Stimulated activated CD4-positive, alpha-beta T cell treated with anti-CD3 and anti-CD28 coated beads, TNF-alpha, amount 100 ng/mL, for 48 hours (primary cell): ENCODE measurements around the gene MAP1LC3A.
"Not testable (repeated sequence)": the region's sequence is repeated elsewhere in the genome, so short reads cannot be mapped to it uniquely, and the experiment has no call there.

Experiments used
- DNase-seq, 3 donors: peaks; one replicate each; pipeline ENCODE4 v3.0.0-alpha.2; 2020; ENCODE audit warnings: low read depth in 3 of 3

MAP1LC3A gene

GRCh38 chr20:34558320-34559218 is at the start of gene MAP1LC3A:
TSS of gene MAP1LC3A (plus strand) at chr20:34558718. CDS start at chr20:34558869, 151 bp downstream.
- DNase-seq: peak; percentile 84 to 90 (median 88)

DNA sequence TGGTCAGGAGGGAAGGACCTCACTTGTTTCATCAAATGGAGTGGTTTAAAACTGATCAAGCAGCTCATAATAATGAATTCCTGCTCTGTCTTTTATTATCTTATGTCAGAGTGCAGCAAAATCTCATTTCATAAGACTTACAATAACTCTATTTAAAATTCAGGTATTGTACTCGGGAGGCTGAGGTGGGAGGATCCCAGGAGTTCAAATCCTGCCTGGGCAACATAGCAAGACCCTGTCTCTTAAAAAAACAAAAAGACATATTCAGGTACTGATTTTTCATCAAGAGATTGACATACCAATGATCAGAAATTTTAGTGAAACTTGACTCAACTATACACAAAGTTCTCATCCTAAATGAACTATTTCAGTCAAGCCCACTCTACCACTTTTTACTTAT is 47.9 kb upstream of the MAP1LC3A start:
- no peak for DNase-seq

DNA sequence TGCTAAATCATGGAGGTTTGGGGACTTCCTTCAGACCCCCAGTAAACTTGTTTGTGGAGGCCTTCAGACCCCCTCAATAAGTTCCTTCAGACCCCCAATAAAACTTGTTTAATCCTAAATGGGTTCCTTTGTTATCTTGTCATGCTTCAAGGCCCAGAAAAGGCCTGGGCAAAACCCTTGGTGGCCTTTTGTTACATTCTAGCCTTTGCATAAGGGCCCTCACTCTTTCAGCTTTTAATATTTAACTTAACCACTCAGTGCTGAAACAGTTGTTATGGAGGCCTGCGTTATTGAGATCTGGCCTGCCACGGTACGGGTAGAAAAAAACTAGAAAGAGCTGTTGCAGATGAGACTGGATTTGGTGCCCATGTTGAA is 46.6 kb upstream of the MAP1LC3A start:
- no peak for DNase-seq

GRCh38 chr20:34512266-34512954 is 46.1 kb upstream of the MAP1LC3A start:
- DNase-seq: no peak

DNA sequence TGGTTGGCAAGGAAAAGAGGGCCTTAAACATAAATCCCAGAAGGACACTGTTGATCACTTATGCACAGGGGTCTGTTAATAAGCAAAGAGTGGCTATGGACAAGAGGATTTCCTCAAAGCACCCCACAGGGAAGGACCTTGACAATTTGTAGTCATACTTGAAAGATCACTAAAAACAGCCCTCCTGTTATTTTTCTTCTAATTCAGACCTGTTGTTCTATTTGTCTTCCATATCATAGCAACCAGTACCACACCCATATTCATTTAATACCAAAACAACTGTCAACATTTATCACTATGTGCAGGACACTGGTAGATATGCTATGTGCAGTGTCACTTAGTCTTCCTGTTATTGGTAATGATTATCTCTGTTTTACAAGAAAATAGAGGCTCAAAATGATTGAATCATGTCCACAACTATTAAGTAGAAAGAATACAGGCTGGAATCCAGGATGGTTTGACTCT is 45.5 kb upstream of the MAP1LC3A start:
- DNase-seq: no peak

DNA sequence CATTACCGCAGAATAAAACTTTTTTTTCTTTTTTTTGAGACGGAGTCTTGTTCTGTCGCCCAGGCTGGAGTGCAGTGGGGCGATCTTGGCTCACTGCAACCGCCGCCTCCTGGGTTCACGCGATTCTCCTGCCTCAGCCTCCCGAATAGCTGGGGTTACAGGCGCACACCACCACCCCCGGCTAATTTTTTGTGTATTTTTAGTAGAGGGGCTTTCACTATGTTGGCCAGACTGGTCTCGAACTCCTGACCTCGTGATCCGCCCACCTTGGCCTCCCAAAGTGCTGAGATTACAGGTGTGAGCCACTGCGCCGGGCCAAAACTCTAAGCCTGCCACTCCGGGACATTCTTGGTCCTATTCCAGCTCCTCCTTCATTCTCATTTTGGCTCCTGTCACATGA is 44.5 kb upstream of the MAP1LC3A start:
- not testable (repeated sequence) for DNase-seq

- no peak for DNase-seq
Observed at GRCh38 chr20:34514897-34515483, 43.5 kb upstream of the MAP1LC3A start.

DNA sequence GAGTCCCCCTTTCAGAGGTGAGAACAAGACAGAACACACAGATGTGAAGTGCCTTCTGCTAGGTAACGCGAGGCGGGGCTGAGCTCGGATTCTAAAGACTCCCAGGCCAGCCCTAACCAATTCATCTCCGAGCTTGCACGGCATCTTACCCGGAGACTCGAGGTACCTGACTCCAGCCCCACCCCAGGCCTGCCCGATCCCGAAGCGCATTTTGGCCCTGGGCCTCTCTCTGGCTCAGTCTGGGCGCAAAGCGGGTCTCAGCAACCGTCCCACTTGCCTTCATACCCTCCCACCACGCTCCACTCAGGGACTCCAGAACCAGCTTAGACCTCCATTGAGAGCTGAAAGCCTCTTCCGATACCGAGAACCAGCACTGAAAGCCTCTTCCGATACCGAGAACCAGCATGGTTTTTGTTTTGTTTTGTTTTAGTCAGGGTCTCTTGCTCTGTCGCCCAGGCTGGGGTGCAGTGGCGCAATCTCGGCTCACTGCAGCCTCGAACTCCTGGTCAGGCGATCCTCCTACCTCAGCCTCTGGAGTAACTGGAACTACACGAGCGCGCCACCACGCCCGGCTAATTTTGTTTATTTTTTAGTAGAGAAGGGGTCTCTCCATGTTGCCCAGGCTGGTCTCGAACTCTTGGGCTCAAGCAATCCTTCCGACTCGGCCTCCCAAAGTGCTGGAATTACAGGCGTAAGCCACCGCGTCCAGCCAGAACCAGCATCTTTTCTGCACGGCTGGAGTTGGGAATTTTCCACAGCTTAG is 42.9 kb upstream of the MAP1LC3A start:
- peak; percentile 30 to 67 (median 63) for DNase-seq

GRCh38 chr20:34516247-34517113 is 42.0 kb upstream of the MAP1LC3A start, which contains the start of gene DYNLRB1:
TSS of gene DYNLRB1 (plus strand) at chr20:34516422. CDS start at chr20:34516459, 37 bp downstream.
- DNase-seq: peak; percentile 91 to 97 (median 93)

DNA sequence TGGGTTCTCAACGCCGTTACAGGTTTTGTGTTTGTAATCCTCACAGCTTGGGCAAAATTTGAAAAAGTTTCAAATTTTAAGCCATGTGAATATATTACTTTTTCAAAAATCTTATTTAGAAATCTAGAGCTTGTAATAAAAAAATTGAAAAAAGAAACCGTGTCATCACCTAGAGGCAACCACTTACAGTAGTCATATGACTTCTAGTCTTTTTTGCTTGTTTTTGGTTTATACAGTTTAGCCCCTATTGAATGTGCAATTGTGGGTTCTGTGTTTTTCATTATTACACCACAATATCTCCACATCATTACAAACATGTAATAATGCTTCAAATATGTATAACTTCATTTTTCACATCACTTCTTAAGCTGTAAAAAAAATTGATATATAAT is 41.4 kb upstream of the MAP1LC3A start:
- no peak for DNase-seq

- not testable (repeated sequence) for DNase-seq
Observed at GRCh38 chr20:34518863-34519262, 39.7 kb upstream of the MAP1LC3A start.

- not testable (repeated sequence) for DNase-seq
Observed at GRCh38 chr20:34519841-34520240, 38.7 kb upstream of the MAP1LC3A start.

- DNase-seq: peak; percentile 21 to 36 (median 31)
Observed at GRCh38 chr20:34522969-34523871, 35.3 kb upstream of the MAP1LC3A start.

GRCh38 chr20:34524426-34524825 is 34.1 kb upstream of the MAP1LC3A start:
- DNase-seq: no peak

GRCh38 chr20:34525342-34525708 is 33.2 kb upstream of the MAP1LC3A start:
- no peak for DNase-seq

DNA sequence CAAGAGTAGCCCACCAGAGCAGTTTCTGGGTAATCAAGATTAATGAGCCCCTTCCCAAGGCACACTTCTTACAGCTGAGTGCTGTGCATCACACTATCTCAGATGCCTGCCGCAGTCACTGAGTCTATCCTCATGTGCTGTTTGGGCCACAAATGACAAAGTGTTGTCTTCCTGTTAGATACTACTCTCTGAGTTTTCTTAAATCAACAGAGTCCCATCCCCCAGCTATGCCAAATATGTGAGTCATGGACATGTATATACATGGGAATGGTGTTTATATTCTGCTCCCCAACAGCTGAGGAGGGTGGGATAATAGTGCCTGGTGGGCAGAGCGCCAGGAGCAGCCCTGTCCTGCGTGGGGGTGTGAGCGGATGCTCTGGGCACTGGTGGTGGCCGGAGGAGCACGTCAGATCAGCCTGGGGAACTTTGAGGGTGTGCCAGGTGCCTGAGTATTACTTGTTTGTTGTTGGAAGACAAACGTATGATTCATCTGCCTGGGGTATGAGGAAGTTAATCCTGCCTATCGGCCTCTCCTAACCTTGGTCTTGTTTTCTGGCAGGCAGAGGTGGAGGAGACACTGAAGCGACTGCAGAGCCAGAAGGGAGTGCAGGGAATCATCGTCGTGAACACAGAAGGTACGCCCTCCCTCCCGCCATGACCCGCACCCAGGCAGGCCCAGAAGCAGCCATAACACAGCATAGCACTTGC is 32.7 kb upstream of the MAP1LC3A start:
- no peak for DNase-seq

- DNase-seq: no peak
Observed at GRCh38 chr20:34526466-34526865, 32.1 kb upstream of the MAP1LC3A start.

GRCh38 chr20:34527016-34527415 is 31.5 kb upstream of the MAP1LC3A start:
- no peak for DNase-seq

DNA sequence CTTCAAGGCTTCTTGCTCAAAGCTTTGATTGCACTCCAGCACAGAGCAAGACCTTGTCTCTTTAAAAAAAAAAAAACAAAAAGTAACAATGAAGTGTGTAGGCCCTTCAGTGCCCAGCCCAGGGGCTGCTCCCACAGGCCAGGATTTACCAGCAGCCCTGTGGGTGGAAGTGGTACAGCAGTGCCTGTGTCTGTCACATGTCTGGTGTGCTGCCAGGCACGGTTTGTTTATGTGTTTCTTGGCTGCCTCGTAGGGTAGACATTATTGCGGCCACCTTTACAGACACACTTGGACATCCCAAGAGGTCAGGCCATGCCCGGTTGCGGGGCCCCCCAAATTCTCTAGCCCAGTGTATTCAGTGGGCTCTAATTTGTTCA is 29.6 kb upstream of the MAP1LC3A start:
- no peak for DNase-seq
